Skeletal muscle satellite cell (primary cell): ENCODE measurements around the gene CYP17A1. TPM values are rescaled to one million over a fixed set of nuclear protein-coding genes. Genes with fewer than 3 reads are reported as not detected.

Experiments
- H3K27me3 ChIP-seq: 2 replicates; pipeline ENCODE4 v1.7.0; 2013; ENCODE audit warnings: low read length; ENCODE audit not compliant: control insufficient read depth, insufficient read depth
- H3K36me3 ChIP-seq: 2 replicates; pipeline ENCODE4 v1.7.0; 2013; ENCODE audit warnings: mild to moderate bottlenecking, control low read depth, low read length; ENCODE audit not compliant: insufficient read depth
- H3K4me1 ChIP-seq: 2 replicates; pipeline ENCODE4 v1.7.0; 2013; ENCODE audit warnings: low read length; ENCODE audit not compliant: control insufficient read depth, insufficient read depth
- H3K4me2 ChIP-seq: 2 replicates; pipeline ENCODE4 v1.7.0; 2013; ENCODE audit warnings: mild to moderate bottlenecking, low read length
- H3K4me3 ChIP-seq: 2 replicates; pipeline ENCODE4 v1.7.0; 2013; ENCODE audit warnings: low read length
- H3K9ac ChIP-seq: 2 replicates; pipeline ENCODE4 v1.7.0; 2013; ENCODE audit warnings: mild to moderate bottlenecking, low read depth, low read length, moderate library complexity
- H3K9me3 ChIP-seq: replicated peaks from 2 replicates; pipeline ENCODE4 v1.7.0; 2013; ENCODE audit warnings: mild to moderate bottlenecking, control low read depth, low read length
- total RNA-seq: library from RNA; depleted of rRNA; stranded (reverse); fragments of >200 nt; gene quantifications from 2 replicates; pipeline ENCODE4 v1.2.3, GENCODE V29; 2012; rRNA removed

The CYP17A1 gene, protein sequence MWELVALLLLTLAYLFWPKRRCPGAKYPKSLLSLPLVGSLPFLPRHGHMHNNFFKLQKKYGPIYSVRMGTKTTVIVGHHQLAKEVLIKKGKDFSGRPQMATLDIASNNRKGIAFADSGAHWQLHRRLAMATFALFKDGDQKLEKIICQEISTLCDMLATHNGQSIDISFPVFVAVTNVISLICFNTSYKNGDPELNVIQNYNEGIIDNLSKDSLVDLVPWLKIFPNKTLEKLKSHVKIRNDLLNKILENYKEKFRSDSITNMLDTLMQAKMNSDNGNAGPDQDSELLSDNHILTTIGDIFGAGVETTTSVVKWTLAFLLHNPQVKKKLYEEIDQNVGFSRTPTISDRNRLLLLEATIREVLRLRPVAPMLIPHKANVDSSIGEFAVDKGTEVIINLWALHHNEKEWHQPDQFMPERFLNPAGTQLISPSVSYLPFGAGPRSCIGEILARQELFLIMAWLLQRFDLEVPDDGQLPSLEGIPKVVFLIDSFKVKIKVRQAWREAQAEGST
- total RNA-seq = not detected in 2 replicates

DNA sequence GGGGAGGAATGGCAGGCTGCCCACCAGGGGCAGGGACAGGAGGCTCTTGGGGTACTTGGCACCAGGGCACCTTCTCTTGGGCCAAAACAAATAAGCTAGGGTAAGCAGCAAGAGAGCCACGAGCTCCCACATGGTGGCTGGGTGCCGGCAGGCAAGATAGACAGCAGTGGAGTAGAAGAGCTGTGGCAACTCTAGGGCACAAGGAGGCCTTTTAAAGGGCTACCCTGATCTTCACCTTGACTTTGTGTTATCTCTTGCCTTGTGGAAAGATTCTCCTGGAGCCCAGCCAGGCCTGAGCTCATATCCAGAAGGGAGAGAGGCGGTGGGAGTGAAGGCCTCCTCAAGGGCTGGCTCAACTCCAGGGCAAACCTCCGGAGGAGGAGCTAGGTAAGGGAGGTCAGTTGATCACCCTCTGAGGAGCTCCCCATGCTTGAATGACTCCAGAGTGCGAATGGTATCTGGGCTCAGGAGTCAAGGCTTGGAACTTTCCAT lies at the start of gene CYP17A1:
Gene CYP17A1 (minus strand): TSS at position 184 of the 492 bp plus-strand sequence. CDS start 52 bp downstream, at position 132.
- Histone ChIP-seq H3K36me3 (no peaks in the 10 kb centered on the region), H3K9ac (no peak within 1 kb of the TSS), H3K9me3 (no peaks in the 10 kb centered on the region), H3K4me3 (no peak within 1 kb of the TSS), H3K27me3 (peaks cover 8% of the 10 kb centered on the region), H3K4me1 (no peaks in the 10 kb centered on the region), H3K4me2 (no peak within 1 kb of the TSS)

DNA sequence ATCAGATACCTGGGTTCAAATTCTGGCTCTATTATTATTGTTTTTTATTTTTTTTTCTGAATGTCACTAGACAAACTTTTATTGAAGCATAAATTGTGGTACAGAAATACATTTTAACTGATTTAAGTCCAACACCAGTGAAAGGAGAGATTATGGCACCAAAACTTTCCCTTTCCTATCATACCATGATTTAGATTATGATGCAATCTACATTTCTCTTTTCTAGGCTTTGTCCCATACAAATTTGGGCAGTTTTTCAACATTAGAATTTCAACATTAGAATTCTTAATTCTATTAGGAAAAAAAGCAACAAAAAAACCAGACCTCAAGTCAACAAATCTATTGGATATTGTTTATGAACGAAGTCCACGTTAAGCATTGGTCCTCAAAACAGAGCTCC lies 43.0 kb upstream of the CYP17A1 start:
- Histone ChIP-seq H3K4me2 (no peak overlapping the region), H3K9ac (no peak overlapping the region), H3K27me3 (no peaks in the 10 kb centered on the region), H3K4me3 (no peak overlapping the region), H3K4me1 (no peaks in the 10 kb centered on the region), H3K36me3 (no peaks in the 10 kb centered on the region), H3K9me3 (no peaks in the 10 kb centered on the region)

DNA sequence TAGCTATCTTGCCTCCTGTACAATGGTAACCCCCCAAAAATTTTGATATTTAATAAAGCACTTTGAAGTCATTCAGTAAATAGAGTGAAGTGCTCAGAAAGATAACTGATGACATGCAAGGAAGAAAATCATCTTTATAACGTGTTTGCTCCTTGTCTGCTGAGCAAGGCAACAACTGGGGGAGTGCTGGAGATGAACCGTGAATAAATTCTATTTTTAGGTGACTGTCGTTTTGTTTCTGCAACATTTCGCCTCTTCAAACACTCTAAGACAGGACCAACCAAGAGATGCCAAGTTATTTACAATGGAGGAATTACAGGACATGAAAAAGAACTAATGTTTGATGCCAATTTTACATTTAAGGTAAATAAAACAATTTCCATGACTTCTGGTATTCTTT lies 41.4 kb upstream of the CYP17A1 start:
- H3K9ac ChIP-seq = no peak overlapping the region
- H3K27me3 ChIP-seq = no peaks in the 10 kb centered on the region
- no peak overlapping the region for H3K4me2 ChIP-seq
- H3K9me3 ChIP-seq = no peaks in the 10 kb centered on the region
- H3K4me1 ChIP-seq = no peaks in the 10 kb centered on the region
- H3K4me3 ChIP-seq = no peak overlapping the region
- H3K36me3 ChIP-seq = no peaks in the 10 kb centered on the region

DNA sequence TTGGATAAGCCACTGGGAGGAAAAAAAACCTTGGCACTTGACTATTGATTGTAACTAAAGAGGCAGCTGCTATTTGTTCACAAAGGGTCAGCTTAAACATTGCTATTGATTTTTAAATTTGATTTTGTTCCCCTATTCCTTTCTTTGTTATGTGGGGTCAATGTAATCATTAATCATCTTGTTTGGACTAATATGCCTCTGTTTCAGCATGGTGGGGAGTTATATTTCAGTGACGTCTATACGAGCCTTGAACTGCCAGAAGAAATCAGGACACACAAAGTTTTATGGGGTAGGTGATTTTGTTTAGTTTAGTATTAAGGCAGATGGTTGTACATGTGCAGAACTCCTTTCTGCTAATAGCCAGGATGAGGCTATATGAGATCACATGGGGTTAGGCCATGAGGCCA lies 39.5 kb upstream of the CYP17A1 start:
- Histone ChIP-seq H3K4me1 (no peaks in the 10 kb centered on the region), H3K27me3 (no peaks in the 10 kb centered on the region), H3K9me3 (no peaks in the 10 kb centered on the region), H3K9ac (no peak overlapping the region), H3K4me2 (no peak overlapping the region), H3K4me3 (no peak overlapping the region), H3K36me3 (no peaks in the 10 kb centered on the region)

DNA sequence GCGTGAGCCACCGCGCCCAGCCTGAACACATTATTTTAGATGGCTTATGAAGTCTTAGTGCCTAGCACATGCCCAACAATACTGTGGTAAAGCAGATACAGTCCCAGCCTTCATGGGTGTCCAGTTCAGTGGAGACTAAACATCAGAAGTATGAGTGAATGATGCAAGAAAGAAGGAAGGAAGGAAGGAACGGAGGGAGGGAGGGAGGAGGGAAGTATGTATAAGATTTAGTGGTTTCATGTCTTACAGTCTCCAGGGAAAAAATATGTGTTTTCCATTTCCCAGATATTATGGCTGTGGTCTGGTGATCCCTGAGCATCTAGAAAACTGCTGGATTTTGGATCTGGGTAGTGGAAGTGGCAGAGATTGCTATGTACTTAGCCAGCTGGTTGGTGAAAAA lies 35.0 kb upstream of the CYP17A1 start:
- no peaks in the 10 kb centered on the region for H3K9me3 ChIP-seq
- no peak overlapping the region for H3K4me2 ChIP-seq
- H3K4me3 ChIP-seq = no peak overlapping the region
- no peaks in the 10 kb centered on the region for H3K36me3 ChIP-seq
- no peaks in the 10 kb centered on the region for H3K27me3 ChIP-seq
- H3K9ac ChIP-seq = no peak overlapping the region
- H3K4me1 ChIP-seq = peaks cover 9% of the 10 kb centered on the region

DNA sequence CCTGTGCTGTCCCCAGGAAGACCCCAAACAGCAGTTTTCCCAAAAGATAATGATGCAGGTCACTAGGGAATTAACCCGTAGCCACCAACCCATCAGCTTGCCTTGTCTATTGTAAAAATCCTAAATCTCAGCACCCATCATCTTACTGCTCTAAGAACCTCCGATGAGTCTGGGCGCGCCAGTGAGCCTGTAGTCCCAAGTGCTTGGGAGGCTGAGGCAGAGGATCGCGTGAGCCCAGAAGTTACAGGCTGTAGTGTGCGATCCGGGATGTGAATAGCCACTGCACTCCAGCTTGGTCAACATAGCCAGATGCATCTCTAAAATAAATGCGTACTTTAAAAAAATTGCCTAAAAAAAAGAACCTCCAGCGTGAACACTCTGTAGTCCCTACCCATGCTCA lies 33.0 kb upstream of the CYP17A1 start:
- Histone ChIP-seq H3K9ac (no peak overlapping the region), H3K27me3 (no peaks in the 10 kb centered on the region), H3K4me1 (peaks cover 9% of the 10 kb centered on the region)

DNA sequence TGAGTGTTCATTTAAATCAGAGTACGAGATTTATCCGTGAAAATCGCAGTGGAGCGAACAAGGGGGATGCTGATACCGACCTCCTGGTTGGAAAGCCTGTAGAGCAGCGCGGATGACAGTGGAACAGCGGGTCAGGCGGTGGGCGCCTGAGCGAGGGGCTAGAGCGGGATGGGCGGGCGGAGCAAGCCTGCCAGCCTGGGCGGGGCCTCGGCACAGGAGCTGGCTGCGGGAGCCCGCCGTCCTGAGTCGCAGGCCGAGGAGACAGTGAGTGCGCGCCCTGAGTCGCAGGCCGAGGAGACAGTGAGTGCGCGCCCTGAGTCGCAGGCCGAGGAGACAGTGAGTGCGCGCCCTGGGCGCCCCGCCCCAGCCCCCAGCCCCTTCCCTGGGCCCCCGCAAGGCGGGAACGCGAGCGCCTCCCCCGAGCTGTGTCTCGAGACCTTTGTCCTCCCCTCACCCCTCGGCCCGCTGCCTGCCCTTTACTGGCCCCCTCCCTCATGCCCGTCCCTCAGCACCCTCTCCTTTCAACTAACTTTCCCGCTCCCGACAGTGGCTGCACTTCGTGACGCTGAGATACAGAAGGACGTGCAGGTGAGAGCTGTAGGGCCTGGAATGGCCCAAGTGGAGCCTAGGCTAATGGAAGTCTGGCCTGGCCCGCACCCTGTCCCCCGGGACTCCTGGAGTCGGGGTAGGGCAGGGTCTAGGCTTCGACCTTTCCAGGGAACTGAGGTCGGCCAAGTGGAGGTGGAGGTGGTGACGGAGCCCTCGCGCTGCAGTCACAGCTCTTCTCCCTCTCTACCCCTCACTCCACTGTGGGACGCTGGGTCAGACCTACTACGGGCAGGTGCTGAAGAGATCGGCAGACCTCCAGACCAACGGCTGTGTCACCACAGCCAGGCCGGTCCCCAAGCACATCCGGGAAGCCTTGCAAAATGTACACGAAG lies 32.3 kb upstream of the CYP17A1 start, which contains the start of gene AS3MT:
Gene AS3MT (plus strand): TSS at position 213 of the 941 bp plus-strand sequence. CDS start 123 bp downstream, at position 336.
- no peaks in the 10 kb centered on the region for H3K27me3 ChIP-seq
- H3K9me3 ChIP-seq = no peaks in the 10 kb centered on the region
- H3K4me1 ChIP-seq = peaks cover 9% of the 10 kb centered on the region
- peak within 1 kb of the TSS; percentile 72 for H3K4me3 ChIP-seq
- no peaks in the 10 kb centered on the region for H3K36me3 ChIP-seq
- H3K4me2 ChIP-seq = peak within 1 kb of the TSS; percentile 95
- peak within 1 kb of the TSS; percentile 59 for H3K9ac ChIP-seq

More for the DNA sequence above, 33.0 kb upstream of the CYP17A1 start:
- H3K4me2 ChIP-seq = peak overlapping the region; percentile 95
- no peaks in the 10 kb centered on the region for H3K36me3 ChIP-seq
- no peak overlapping the region for H3K4me3 ChIP-seq
- no peaks in the 10 kb centered on the region for H3K9me3 ChIP-seq

DNA sequence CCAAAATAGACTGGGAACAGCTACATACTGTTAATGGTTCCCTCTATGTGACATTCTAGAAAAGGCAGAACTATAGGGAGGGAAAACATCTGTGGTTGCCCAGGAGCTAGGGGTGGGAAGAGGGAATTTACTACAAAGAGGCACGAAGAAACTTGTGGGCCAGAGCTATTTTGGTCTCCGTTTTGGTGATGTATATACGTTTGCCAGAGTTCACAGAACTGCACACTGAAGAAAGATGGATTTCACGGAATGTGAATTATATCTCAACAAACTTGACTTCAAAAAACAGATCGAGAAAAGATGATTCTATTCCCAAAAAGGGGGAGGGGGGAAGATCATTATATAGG lies 31.7 kb upstream of the CYP17A1 start:
- peak overlapping the region; percentile 95 for H3K4me2 ChIP-seq
- no peaks in the 10 kb centered on the region for H3K27me3 ChIP-seq
- H3K9ac ChIP-seq = peak overlapping the region; percentile 59
- peak overlapping the region; percentile 72 for H3K4me3 ChIP-seq
- no peaks in the 10 kb centered on the region for H3K9me3 ChIP-seq
- peaks cover 9% of the 10 kb centered on the region for H3K4me1 ChIP-seq
- H3K36me3 ChIP-seq = no peaks in the 10 kb centered on the region

DNA sequence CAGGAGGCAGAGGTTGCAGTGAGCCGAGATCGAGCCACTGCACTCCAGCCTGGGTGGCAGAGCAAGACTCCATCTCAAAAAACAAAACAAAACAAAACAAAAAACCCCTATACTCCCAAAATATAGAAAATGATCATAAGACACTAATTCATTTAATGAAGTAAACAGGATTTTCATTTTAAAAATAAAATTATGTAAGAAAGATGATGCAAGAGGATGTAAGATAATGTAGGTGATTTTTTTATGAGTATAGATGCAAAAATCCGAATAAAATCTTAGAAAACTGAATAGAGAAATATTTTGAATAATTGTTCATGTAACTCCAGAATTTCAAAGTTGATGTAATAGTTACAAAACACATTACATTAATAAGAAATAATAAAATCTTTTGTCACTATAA lies 28.4 kb upstream of the CYP17A1 start:
- Histone ChIP-seq H3K9me3 (no peaks in the 10 kb centered on the region), H3K4me2 (no peak overlapping the region), H3K4me1 (peaks cover 9% of the 10 kb centered on the region), H3K36me3 (peaks cover 8% of the 10 kb centered on the region), H3K27me3 (no peaks in the 10 kb centered on the region), H3K9ac (no peak overlapping the region), H3K4me3 (no peak overlapping the region)

DNA sequence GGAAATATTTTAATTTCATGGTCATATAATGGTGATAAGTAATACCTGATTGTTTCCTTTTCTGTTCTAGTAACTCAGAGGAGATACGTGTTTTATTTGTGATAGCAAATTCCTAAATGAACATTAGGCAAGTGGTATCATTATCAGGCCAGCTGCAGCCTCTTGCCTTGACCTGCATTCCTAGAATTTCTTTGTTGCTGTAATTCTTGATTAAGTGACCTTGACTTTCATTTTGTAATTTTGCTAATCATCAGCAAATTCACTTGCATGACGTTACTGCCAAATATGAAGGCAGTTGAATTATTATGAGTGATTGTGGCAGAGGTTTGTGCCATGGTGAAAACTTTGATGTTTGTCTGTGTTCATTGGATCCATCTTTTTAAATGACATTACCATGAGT lies 26.4 kb upstream of the CYP17A1 start:
- no peak overlapping the region for H3K9ac ChIP-seq

DNA sequence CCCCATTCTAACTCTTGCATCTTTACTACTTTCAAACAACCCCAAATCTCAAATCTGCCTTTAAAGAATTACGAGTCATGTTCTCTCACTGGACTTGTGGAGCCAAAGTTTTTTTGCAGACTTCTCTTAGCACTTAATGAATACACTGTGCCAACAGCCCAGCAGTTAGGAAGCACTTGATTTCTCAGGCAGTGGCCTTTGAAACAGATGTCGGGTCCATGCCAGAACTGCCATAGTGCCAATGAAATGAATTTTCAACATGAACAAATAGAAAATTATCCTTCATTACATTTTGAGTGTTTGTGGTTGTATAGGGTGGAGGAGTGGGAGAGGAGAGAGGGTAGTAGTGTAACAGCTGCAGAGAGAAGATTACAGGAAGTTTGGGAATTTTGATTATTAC lies 22.7 kb upstream of the CYP17A1 start:
- H3K9ac ChIP-seq = no peak overlapping the region
- H3K9me3 ChIP-seq = no peaks in the 10 kb centered on the region
- H3K4me2 ChIP-seq = peak overlapping the region; percentile 3
- H3K27me3 ChIP-seq = no peaks in the 10 kb centered on the region
- peaks cover 8% of the 10 kb centered on the region for H3K36me3 ChIP-seq
- H3K4me3 ChIP-seq = no peak overlapping the region
- H3K4me1 ChIP-seq = peaks cover 22% of the 10 kb centered on the region

More for the DNA sequence above, 26.4 kb upstream of the CYP17A1 start:
- Histone ChIP-seq H3K4me3 (no peak overlapping the region), H3K27me3 (no peaks in the 10 kb centered on the region), H3K4me2 (no peak overlapping the region), H3K9me3 (no peaks in the 10 kb centered on the region), H3K4me1 (peaks cover 8% of the 10 kb centered on the region), H3K36me3 (peaks cover 8% of the 10 kb centered on the region)
